C4-2B (cell line): Measurements from ENCODE around the gene ANO2.

ENCODE experiments used
- ZFX ChIP-seq: fragments of 450-650 bp; IDR thresholded peaks from 2 replicates; pipeline ENCODE4 v1.6.1; 2017
- TF ChIP-seq, protein P1 (sequence below): fragments of 450-650 bp; conservative IDR thresholded peaks from 2 replicates; pipeline ENCODE4 v1.5.1; 2017; ENCODE audit warnings: mild to moderate bottlenecking

DNA sequence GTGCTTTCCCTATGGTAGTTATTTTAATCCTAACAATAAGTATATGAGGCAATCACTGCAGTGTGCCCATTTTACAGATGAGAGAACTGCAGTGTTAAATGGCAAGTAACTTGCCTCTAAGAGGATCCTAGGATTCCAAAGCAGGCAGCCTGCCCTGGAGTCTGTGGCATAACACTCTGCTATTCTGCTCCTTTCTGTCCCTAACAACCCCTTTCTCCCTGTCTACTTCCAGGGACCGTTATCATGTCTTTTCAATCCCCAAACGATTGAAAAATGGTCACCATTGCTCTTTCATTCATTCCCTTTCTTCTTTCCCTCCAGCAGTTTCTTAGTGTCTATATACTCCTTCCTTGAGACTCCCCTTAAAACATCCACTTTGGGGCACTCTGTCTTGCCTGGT lies 1.3 kb upstream of the ANO2 start:
- TF ChIP-seq, protein P1, sequence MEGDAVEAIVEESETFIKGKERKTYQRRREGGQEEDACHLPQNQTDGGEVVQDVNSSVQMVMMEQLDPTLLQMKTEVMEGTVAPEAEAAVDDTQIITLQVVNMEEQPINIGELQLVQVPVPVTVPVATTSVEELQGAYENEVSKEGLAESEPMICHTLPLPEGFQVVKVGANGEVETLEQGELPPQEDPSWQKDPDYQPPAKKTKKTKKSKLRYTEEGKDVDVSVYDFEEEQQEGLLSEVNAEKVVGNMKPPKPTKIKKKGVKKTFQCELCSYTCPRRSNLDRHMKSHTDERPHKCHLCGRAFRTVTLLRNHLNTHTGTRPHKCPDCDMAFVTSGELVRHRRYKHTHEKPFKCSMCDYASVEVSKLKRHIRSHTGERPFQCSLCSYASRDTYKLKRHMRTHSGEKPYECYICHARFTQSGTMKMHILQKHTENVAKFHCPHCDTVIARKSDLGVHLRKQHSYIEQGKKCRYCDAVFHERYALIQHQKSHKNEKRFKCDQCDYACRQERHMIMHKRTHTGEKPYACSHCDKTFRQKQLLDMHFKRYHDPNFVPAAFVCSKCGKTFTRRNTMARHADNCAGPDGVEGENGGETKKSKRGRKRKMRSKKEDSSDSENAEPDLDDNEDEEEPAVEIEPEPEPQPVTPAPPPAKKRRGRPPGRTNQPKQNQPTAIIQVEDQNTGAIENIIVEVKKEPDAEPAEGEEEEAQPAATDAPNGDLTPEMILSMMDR: no peak
- no peak for TF ChIP-seq ZFX
